Right atrium auricular region (tissue), 2 donors: ENCODE measurements around the gene ZNF451. TPM values are rescaled to one million over a fixed set of nuclear protein-coding genes. Genes with fewer than 3 reads are reported as not detected.

Source experiments
- DNase-seq: peaks from one replicate; pipeline ENCODE4 v3.0.0-alpha.2; 2019; ENCODE audit warnings: low spot score
- H3K27ac ChIP-seq, 2 donors: fragments of 200-600 bp; sonication (generic); 1 replicate in 1 of 2; 2 replicates in 1 of 2; pipeline ENCODE4 v1.5.1; 2016 to 2019
- H3K27me3 ChIP-seq, 2 donors: fragments of 200-600 bp; sonication (generic); one replicate each; pipeline versions ENCODE4 v1.5.1 to v1.6.0; 2017 to 2019
- H3K36me3 ChIP-seq: fragments of 200-600 bp; sonication (generic); one replicate; pipeline ENCODE4 v1.5.1; 2016
- H3K4me1 ChIP-seq, 2 donors: fragments of 200-600 bp; sonication (generic); one replicate each; pipeline versions ENCODE4 v1.5.1 to v1.6.0; 2017 to 2019
- H3K4me3 ChIP-seq, 2 donors: fragments of 200-600 bp; sonication (generic); 1 replicate in 1 of 2; 2 replicates in 1 of 2; pipeline ENCODE4 v1.5.1; 2017 to 2019; ENCODE audit warnings: mild to moderate bottlenecking in 1 of 2, moderate library complexity in 1 of 2
- H3K9me3 ChIP-seq, 2 donors: fragments of 200-600 bp; sonication (generic); one replicate each; pipeline ENCODE4 v1.5.1; 2019
- CTCF ChIP-seq, 2 donors: fragments of 200-600 bp; sonication (generic); IDR thresholded peaks; one replicate each; pipeline ENCODE4 v1.5.1; 2019; ENCODE audit warnings: antibody characterized with exemption in 2 of 2
- total RNA-seq, 2 donors: library from RNA; depleted of rRNA; stranded (reverse); fragments of >200 nt; gene quantifications; one replicate each; pipeline ENCODE4 v1.1.0, GENCODE V29; 2016

The ZNF451 gene
- total RNA-seq, 2 donors from 2014 or later = 20.3 to 23.2 TPM

- Histone ChIP-seq H3K9me3 (no peaks in the 10 kb centered on the region), H3K27ac (no peak overlapping the region), H3K4me1 (no peaks in the 10 kb centered on the region), H3K36me3 (peaks cover 22% of the 10 kb centered on the region), H3K27me3 (no peaks in the 10 kb centered on the region), H3K4me3 (no peak overlapping the region)
- no peak for TF ChIP-seq CTCF (IDR thresholded peaks at IDR 0.05)
- DNase-seq = no peak
Measured at GRCh38 chr6:57138026-57138425, 48.0 kb downstream of the ZNF451 start.

GRCh38 chr6:57141451-57142177 lies 51.6 kb downstream of the ZNF451 start:
- Histone ChIP-seq H3K27me3 (no peaks in the 10 kb centered on the region), H3K27ac (no peak overlapping the region), H3K4me1 (no peaks in the 10 kb centered on the region), H3K9me3 (no peaks in the 10 kb centered on the region), H3K4me3 (no peak overlapping the region), H3K36me3 (peaks cover 10% of the 10 kb centered on the region)
- DNase-seq = no peak
- no peak for TF ChIP-seq CTCF (IDR thresholded peaks at IDR 0.05)

- Histone ChIP-seq H3K27me3 (no peaks in the 10 kb centered on the region), H3K27ac (no peak overlapping the region), H3K9me3 (no peaks in the 10 kb centered on the region), H3K4me3 (no peak overlapping the region), H3K36me3 (peaks cover 13% of the 10 kb centered on the region), H3K4me1 (no peaks in the 10 kb centered on the region)
- DNase-seq = no peak
- no peak for TF ChIP-seq CTCF (IDR thresholded peaks at IDR 0.05)
Measured at GRCh38 chr6:57142178-57142525, 52.2 kb downstream of the ZNF451 start.

- TF ChIP-seq CTCF (IDR thresholded peaks at IDR 0.05) = no peak
- Histone ChIP-seq H3K9me3 (no peaks in the 10 kb centered on the region), H3K27me3 (no peaks in the 10 kb centered on the region), H3K27ac (no peak overlapping the region), H3K4me3 (no peak overlapping the region), H3K36me3 (peaks cover 21% of the 10 kb centered on the region), H3K4me1 (no peaks in the 10 kb centered on the region)
- DNase-seq = no peak
Measured at GRCh38 chr6:57143690-57144089, 53.7 kb downstream of the ZNF451 start.

GRCh38 chr6:57147401-57147800 lies 57.4 kb downstream of the ZNF451 start:
- Histone ChIP-seq H3K27ac (no peak overlapping the region), H3K36me3 (peaks cover 25% of the 10 kb centered on the region), H3K27me3 (no peaks in the 10 kb centered on the region), H3K4me1 (no peaks in the 10 kb centered on the region), H3K4me3 (no peak overlapping the region), H3K9me3 (no peaks in the 10 kb centered on the region)
- no peak for DNase-seq
- TF ChIP-seq CTCF (IDR thresholded peaks at IDR 0.05) = no peak
